LNCaP clone FGC (cell line): ENCODE data around the gene AP3D1.

ENCODE experiments used
- DNase-seq: peaks from one replicate; pipeline ENCODE4 v3.0.0-alpha.2; 2011; ENCODE audit warnings: low read depth
- H3K4me3 ChIP-seq: 2 replicates; pipeline ENCODE4 v1.5.1; 2011; ENCODE audit warnings: mild to moderate bottlenecking, low read depth, low read length, control low read depth
- CTCF ChIP-seq: IDR thresholded peaks from 2 replicates; pipeline ENCODE4 v1.5.1; 2012; ENCODE audit warnings: mild to moderate bottlenecking; ENCODE audit not compliant: control insufficient read depth, insufficient read depth; ENCODE audit errors: extremely low read depth

AP3D1 gene

GRCh38 chr19:2103045-2103707 is 48.2 kb downstream of the AP3D1 start:
- no peak overlapping the region for H3K4me3 ChIP-seq
- no peak for DNase-seq
- no peak for TF ChIP-seq CTCF

GRCh38 chr19:2101417-2102335 is 49.7 kb downstream of the AP3D1 start:
- no peak for TF ChIP-seq CTCF
- no peak for DNase-seq
- no peak overlapping the region for H3K4me3 ChIP-seq

GRCh38 chr19:2100719-2101061 is 50.7 kb downstream of the AP3D1 start:
- no peak for TF ChIP-seq CTCF
- no peak for DNase-seq
- H3K4me3 ChIP-seq, result no peak overlapping the region

GRCh38 chr19:2099937-2100718 is 51.2 kb downstream of the AP3D1 start:
- TF ChIP-seq CTCF, result no peak
- no peak for DNase-seq
- H3K4me3 ChIP-seq, result no peak overlapping the region

- DNase-seq, result no peak
- TF ChIP-seq CTCF, result no peak
- no peak overlapping the region for H3K4me3 ChIP-seq
Measured at GRCh38 chr19:2099054-2099501, 52.3 kb downstream of the AP3D1 start.

GRCh38 chr19:2097886-2098327 is 53.5 kb downstream of the AP3D1 start:
- no peak for TF ChIP-seq CTCF
- DNase-seq, result no peak

More at GRCh38 chr19:2097886-2098327, 53.5 kb downstream of the AP3D1 start:
- no peak overlapping the region for H3K4me3 ChIP-seq
